GM21619 (cell line): ENCODE results near the gene CRAT.

Source experiments
- ATAC-seq: cut with Tn5 transposase; IDR thresholded peaks from one replicate; pipeline ENCODE4 v1.9.1; 2021; ENCODE audit not compliant: unreplicated experiment

The CRAT gene

DNA sequence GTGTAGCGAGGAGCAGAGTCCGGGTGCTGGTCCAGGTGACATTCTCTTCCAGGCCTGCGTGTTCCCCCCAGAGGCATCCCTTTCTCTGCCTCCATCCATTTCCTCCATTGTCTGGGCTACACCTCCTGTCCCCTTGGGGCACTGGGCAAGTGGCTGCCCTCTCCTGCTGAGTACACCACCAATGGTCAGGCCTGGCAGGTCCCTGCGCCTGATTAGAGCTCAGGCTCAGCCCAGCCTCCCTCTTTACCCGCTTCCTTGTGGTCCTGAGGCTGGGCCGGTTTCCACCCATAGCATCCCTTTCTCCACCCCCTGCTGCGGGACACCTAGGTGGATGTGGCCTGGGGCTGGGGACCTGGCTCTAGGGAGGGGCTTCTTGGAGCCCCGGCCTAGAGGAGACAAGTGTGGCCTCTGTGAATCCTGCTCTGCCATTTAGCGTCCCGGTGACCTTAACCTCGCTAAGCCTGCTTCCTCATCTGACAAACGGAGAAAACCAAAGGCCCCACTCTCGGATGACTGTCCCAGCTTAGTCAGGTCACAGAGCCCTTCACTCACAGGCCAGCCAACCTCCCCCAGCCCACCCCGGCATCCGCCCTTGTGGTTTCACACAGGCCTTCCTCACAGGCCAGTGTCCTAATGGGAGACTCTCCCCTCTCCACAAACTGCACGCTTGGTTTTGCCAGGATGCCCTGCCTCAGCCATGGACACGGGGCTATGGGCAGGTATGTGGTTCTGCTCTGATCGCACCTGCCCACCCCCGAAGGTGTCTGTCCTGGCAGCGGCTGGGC, 16.8 kb downstream of the CRAT start:
- no peak for ATAC-seq

DNA sequence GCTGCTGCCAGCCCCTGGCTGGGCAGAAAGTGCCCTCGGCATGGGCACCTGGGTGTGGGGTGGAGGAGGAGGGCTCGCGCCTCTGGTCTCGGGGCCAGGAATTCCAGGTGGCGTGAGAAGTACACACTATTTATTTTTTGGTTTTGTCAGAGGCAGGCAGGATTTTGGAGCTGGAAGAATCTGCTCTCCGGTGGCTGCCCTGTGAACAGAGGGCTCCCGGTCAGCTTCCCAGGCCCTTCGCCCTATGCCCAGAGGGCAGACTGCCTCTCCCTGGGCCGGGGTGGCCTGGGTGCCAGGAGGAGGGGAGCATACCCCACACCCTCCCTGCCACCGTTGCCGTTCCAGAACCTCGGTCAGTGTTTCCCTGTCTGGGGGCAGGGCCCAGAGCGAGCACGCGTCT, 21.3 kb downstream of the CRAT start:
- no peak for ATAC-seq

DNA sequence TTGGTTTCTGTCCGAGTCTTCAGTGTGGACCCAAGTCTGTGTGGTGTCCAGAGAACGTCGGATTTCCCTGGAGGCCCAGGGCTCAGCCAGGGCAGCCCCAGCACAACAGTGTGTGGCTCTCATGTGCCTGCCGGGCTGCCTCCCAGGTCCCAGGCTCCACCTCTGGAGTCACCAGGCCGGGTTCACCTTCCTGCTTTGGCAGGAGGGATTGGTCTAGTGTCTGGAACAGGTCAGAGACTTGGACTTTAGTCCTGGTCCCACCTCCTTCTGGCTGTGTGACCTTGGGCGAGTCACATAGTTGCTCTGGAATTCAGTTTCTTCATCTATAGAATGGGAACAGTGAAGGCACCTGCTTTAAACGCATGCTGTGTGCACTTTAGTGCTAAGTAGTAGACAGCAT, 26.5 kb downstream of the CRAT start:
- no peak for ATAC-seq

DNA sequence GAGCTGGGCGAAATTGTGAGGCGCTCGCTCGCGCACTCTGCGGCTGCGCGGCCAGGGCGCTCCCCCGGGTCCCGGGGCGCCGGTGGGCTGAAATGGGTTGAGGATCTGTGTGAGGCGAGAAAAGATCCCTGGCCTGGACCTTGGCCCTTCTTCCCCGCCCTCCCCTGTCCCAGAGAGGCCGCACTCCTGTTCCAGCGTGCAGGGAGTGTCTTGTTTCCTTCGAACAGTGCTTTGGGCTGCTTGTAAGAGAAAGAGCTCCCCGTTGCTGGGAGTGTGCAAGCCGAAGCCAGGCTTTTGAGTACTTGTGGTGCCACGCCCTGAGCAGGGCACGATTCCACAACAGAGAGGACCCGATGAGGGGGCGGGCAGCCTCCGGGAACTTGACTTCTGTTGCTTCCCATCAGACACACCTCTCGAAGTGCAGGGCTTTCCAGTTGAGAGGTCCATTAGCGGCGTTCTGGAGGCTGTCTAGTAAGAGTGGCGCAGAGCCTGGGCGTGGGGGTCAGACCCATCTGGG, 29.1 kb downstream of the CRAT start:
- ATAC-seq: no peak

DNA sequence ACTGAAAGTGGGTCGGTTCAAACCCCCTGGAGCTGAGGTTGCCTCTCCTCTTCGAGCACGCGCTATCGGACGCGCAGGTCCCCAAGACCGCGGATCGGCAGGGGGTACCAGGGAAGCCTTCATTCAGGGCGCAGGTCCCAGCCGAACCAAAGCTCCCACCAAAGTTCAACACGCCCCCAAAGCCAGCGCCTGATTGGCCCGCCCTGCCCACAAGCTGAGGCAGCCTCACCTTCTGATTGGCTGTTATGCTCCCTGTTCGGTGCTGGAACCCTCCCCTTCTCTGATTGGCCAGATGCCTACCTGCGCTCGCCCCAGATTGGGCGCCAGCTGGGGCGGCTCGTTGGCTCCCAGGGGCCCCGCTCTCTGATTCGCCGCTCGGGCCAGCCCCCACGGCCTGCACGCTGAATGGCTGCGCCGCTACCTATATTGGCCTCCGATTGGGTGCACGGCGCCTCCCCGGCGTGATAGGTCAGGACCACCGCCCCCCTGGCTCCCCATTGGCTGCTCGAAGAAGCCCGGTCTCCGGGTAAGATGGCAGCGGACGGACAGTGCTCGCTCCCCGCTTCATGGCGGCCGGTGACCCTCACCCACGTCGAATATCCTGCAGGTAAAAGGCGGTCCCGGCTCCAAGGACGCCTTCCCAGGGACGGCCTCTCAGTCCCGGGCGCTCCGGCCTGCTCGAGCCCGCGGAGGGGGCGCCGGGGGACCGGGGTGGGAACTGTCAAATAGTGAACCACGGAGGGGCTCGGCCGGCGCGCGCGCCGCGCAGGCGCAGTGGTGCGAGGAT, 29.8 kb downstream of the CRAT start, which contains the start of gene DOLPP1:
Gene DOLPP1 (plus strand): TSS at position 511 of the 787 bp plus-strand sequence. CDS start 21 bp downstream, at position 532.
- ATAC-seq: peak; percentile 94

DNA sequence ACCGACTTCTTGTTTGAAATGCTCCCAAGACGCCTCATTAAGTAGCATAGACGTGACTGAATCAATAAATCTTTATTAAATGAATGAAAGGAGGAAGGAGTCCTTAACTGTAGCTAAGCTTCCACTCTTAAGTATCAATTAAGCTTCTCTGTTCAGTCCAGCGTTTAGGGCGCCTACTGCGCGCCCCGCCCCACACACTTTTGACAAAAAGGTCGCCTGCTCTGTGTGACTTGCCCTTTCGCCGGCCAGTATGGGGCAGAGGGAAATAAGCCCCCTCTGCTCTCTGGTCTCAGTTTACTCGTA, 30.3 kb downstream of the CRAT start:
- ATAC-seq: no peak

DNA sequence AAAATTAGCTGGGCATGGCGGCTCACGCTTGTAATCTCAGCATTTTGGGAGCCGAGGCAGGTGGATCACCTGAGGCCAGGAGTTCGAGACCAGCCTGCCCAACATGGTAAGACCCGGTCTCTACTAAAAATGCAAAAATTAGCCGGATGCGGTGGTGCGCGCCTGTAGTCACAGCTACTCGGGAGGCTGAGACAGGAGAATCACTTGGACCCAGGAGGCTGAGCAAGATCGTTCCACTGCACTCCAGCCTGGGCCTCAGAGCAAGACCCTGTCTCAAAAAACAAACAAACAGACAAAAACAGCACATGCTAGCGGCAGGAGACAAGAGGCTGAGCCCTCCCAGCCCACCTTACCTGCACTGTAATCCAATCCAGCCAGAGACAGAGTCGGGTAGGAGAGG, 30.8 kb downstream of the CRAT start:
- no peak for ATAC-seq

DNA sequence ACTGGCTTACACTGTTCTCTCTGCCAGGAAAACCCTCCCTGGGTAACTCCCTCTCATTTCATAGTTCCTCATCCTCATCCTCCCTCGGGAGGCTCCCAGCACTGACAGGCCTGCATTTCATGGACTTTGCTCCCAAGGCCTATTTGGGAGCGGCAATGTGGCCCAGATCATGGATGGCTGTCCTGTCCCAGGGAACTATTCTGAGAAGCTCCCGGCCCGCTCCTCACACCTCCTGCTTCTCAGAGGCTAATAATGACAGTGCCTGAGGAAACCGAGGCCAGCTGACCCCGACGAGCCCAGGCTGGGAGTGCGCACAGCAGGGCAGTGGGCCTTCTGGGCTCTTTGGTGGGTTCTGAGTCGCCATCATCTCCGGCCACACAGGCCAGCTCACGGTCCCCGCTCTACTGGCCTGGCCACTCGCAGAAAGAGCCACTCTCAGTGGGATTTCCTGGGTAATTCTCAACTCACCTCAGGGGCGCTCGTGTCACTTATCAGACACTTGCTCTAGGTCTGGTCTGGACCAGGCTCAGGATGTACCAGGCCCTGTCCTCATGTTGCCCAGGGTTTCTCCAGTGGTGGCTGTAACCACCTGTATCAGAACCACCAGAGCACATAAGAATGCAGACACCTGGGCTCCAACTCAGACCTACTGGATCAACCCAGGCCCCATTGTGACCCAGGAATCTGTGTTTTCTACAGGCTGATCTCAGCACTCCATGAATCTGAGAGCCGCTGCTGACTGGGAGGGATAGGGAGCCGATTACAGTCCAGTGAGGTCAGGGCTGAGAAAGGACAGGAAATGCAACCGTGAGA, 31.7 kb downstream of the CRAT start:
- no peak for ATAC-seq

DNA sequence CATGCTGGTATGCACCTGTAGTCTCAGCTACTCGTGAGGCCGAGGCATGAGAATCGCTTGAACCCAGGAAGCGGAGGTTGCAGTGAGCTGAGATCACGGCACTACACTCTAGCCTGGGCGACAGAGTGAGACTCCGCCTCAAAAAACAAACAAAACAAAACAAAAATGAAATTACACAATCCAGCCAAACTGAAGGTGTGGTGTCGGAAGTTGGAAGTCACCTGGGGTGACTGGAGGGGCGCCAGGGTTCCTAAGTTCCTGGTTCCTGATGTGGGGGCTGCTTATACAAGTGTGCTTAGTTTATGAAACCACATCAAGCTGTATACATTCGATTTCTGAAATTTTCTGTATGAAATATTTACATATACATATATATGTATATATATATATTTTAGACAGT, 33.4 kb downstream of the CRAT start:
- no peak for ATAC-seq

DNA sequence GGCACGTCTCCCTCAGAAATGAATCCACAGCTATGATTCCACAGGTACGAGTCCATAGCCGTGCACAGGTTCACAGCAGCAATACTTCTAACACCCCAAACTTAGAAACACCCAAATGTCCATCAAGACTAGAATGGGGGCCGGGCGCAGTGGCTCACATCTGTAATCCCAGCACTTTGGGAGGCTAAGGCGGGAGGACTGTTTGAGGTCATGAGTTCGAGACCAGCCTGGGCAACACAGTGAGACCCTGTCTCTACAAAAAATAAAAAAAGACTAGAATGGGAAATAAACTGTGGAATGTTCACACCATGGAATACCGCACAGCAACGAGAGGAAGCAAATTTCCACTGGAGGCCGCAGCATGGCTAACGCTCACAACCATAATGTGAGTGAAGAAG, 34.0 kb downstream of the CRAT start:
- no peak for ATAC-seq

DNA sequence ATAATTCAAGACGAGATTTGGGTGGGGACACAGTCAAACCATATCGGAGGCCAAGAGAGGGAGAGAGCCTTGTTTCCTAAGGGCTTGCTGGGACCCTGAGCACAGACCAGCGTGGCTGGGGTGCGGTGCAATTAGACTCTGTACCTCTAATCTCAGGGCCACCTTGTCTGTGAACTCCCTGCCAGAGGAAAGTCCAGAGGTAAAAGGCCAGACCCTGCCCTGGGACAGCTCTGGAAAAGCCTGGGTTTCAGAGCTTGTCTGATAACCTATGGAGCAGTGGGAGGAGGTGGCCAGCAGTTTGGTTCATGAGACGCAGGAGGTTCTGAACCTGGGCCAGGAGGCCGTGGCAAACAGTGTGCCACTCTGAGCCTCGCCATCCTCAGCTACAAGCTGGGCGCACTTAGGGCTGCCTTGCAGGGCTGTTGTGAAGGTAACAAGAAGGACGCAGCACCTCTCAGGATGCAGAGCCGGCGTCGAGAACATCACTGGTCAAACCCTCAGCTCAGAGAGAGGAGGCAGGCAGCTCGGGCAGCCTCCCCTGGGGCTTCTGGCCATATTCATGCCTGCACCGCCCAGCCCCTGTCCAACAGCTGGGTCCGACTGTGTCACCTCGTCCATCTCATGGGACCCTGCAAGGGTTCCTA, 34.5 kb downstream of the CRAT start:
- no peak for ATAC-seq

DNA sequence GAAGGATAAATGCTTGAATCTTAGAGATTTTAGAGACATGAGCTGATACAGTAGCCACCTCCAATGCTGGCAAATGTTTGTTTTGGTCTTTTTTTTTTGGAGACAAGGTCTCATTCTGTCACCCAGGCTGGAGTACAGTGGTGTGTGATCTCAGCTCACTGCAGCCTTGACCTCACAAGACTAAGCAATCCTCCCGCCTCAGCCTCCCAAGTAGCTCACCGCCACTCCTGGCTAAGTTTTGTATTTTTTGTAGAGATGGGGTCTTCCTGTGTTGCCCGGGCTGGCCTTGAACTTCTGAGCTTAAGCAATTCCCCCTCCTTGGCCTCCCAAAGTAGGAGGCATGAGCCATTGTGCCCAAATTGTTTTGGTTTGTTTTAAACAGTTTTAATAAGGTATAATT, 36.5 kb downstream of the CRAT start:
- ATAC-seq: no peak

DNA sequence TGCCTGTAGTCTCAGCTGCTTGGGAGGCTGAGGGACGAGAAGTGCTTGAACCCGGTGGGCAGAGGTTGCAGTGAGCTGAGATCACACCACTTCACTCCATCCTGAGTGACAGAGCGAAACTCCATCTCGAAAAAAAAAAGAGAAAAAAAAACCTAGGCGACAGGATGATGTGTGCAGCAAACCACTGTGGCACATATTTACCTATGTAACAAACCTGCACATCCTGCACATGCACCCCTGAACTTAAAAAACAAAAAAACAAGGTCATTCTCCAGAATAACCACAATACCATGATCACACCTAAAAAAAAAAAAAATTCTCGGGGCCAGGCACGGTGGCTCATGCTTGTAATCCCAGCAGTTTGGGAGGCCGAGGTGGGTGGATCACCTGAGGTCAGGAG, 37.2 kb downstream of the CRAT start:
- ATAC-seq: no peak

DNA sequence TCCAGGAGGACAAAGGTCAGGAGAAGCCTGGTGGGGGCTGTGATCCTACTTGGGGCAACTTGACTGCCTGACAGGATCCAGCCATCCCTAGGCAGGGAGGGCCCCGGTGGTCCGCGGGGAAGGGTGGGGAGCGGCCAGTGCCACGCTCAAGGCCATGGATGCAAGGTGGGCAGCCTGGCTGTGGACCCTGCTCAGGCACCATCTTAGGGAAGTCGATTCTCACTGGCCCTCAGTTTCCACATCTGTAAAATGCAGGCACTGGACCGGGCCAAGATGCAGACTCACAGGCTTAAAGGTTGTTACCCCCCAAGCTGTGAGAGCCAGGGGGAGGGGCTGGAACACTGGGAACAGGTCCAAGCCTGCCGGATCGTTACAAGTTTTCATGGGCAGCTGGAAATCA, 38.4 kb downstream of the CRAT start:
- no peak for ATAC-seq

DNA sequence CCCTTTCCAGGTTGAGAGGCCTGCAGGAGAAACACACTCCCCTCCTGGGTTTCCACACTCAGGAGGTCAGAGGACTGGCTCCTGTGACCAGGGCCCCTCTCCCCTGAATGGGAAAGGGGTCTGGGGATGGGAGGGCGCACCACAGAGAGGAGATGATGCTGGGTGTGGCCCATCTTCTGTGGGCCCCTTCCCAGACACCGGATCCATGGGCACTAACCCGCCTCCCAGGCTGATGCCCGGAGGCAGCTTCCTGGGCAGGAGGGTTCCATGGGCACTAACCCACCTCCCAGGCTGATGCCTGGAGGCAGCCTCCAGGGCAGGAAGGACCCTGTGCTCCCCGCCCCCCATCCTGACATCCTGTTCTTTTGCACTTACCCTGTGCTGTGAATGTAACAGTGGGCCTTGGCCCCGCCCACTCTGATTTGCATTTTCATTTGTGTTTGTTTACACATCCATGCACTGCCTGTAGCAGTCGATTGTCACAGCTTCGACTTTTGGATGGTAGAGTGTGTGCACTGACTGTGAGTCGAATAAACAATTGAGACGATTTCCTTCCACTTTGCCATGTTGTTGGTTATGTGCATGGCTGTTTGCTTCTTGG, 39.0 kb downstream of the CRAT start:
- ATAC-seq: no peak

DNA sequence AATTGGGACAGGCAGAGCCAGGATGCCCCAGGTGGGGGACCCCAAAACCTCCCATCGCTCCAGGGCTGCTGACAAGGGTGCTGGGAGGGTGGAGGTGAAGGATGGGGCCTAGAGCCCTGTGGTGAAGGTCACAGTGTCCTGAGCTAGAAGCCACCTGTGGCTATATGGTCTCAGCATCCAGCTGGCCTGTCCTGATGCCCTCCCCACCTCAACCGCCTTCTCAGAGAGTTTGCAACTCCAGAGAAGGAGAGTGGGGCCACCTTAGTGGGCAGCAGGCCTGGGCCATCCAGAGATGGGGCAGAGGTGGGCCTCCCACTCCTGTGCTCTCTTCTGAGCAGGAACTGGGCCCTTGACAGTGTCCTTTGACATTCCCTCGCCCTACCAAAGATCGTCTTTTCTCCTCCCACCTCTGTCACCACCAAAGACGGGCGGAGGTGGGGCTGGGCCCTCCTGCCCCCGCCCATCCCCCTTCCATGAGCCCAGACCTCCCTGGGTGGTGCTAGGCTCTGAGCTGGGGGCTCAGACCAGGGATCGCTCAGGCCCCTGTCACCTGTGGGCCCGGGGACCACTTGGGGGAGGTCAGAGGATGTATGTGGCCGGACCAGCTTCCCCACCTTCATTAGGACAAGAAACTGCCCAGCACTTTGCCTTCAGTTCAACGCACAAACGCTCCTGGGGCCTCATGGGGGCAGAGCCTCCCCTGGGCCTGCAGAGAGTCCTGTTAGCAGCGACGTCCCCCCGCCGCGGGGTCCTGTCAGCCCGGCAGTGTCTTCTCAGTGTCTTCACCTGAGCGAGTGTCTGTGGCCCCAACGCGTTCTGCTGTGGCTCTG, 39.7 kb downstream of the CRAT start:
- ATAC-seq: no peak

DNA sequence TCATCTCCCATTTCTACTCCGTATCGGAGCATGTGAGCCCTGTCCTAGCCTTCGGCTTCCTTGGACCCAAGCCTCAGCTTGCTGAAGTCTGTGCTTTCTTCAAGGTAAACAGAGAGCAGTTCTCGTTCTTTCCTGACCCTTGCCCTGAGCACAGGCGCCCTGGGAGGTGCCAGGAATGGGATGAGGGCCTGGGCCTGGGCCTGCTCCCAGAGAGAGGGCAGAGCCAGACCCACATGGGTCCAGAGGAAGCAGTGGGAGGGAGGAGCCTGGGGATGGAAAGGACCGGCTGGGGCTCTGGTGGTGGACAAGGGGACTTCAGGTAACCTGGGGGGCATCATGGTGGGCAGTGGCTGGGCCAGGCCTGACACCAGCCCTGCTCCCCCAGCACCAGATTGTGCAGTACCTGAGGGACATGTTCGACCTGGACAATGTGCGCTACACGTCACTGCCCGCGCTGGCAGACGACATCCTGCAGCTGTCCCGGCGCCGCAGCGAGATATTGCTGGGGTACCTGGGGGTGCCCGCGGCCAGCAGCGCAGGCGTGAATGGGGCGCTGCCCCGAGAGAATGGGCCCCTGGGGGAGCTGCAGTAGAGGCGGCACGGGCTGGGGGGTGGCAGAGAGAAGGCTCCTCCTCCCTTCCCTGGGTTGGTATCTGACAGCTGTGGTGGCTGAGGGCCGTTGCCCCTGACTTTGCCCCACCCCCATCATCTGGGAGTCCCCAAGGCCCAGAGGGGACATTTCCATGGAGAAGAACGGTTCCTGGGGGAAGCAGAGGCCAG, 40.5 kb downstream of the CRAT start:
- ATAC-seq: no peak

DNA sequence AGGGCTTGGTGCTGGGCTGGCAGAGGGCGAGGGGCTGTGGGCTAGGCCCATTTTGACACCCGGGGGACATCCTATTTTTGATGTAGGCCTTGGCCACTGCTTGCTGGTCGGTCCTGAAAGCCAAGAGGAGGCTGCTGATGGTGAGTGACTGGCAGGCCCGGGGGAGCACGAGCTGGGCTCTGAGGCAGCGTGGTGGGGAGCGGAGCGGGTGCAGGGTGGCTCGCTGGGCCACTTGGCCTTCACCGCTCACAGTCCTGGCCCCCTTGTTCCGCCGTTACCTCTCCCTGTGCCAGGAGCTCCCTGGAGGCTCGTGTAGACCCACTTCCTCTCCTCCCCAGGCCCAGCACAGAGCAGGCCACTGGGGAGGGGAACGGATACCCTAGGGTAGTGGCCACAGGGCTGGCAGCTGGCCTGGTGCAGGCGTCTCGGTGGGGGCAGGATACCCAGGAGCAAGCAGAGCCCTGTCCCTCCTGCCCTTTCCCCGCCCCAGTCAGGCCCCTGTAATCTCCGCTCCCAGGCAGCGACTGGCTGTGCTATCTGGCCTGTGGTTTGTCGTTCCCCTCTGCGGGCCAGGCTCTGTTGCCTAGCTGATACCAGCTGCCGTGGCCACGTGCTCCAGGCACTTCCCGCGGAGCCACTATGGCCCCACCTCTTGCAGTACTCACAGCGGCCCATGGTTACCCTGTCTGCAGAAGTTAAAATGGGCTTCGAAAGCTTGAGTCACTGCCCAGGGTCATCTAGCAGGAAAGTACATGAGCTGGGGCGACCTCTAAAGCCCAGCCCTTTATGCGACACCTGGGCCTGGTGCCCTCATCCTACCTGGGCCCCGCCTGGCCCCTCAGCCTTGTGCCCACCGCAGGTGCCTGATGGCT, 41.4 kb downstream of the CRAT start:
- ATAC-seq: peak; percentile 66
